Colonic mucosa (tissue), 4 donors: ENCODE results near the gene CABP7. TPM values are rescaled to one million over a fixed set of nuclear protein-coding genes. Genes with fewer than 3 reads are reported as not detected.

ENCODE experiments used
- DNase-seq: peaks from one replicate; pipeline ENCODE4 v3.0.0-alpha.2; 2020
- H3K27ac ChIP-seq: fragments of 200-600 bp; one replicate; pipeline ENCODE4 v1.8.0; 2021
- H3K27me3 ChIP-seq: fragments of 200-600 bp; one replicate; pipeline ENCODE4 v1.8.0; 2021
- H3K36me3 ChIP-seq: fragments of 200-600 bp; one replicate; pipeline ENCODE4 v1.8.0; 2021
- H3K4me1 ChIP-seq: fragments of 200-600 bp; one replicate; pipeline ENCODE4 v1.8.0; 2021; ENCODE audit warnings: mild to moderate bottlenecking
- H3K4me3 ChIP-seq: fragments of 200-600 bp; one replicate; pipeline ENCODE4 v1.8.0; 2021
- H3K9ac ChIP-seq, 2 donors: one replicate each; pipeline ENCODE4 v1.7.0; 2013; ENCODE audit warnings: control low read depth in 2 of 2, low read depth in 2 of 2, low read length in 2 of 2
- H3K9me3 ChIP-seq: fragments of 200-600 bp; one replicate; pipeline ENCODE4 v1.8.0; 2021
- intact Hi-C: fragments of 100-400 bp; cut with DNase I; formaldehyde crosslinking; loops from one replicate; pipeline ENCODE4 v1.14.1; 2022
- total RNA-seq, 2 donors: library from RNA; stranded (reverse); fragmentation: NEBNext Ultra II Directional in 1 of 2; extraction: Animal tissue kit (Norgen Biotek cat#: 25700) in 1 of 2; gene quantifications; one replicate each; pipeline ENCODE4 v1.2.1, GENCODE V29; 2021
- TF ChIP-seq, protein P1 (sequence below): fragments of 200-600 bp; IDR thresholded peaks from one replicate; pipeline ENCODE4 v1.8.0; 2022; ENCODE audit warnings: antibody characterized with exemption, mild to moderate bottlenecking
- donor health status: healthy.
- donor health status: DM: no; HTN: no; CAD: no.
- donor health status: DM: no; HTN: no; CAD: no.

The CABP7 gene
- total RNA-seq, 2 donors from 2014 or later = 0.50 TPM; not detected in 1

- H3K4me3 ChIP-seq = no peak overlapping the region
- no peaks in the 10 kb centered on the region for H3K9me3 ChIP-seq
- H3K27me3 ChIP-seq = no peaks in the 10 kb centered on the region
- no peaks in the 10 kb centered on the region for H3K4me1 ChIP-seq
- no peak for DNase-seq
- H3K36me3 ChIP-seq = no peaks in the 10 kb centered on the region
- H3K27ac ChIP-seq = no peak overlapping the region
- H3K9ac ChIP-seq = no peak overlapping the region
- intact Hi-C loops = loop anchor here (10.0 kb wide), 2 partner anchors 313 to 393 kb away; partner anchors contain the start of gene HORMAD2
- TF ChIP-seq, protein P1, sequence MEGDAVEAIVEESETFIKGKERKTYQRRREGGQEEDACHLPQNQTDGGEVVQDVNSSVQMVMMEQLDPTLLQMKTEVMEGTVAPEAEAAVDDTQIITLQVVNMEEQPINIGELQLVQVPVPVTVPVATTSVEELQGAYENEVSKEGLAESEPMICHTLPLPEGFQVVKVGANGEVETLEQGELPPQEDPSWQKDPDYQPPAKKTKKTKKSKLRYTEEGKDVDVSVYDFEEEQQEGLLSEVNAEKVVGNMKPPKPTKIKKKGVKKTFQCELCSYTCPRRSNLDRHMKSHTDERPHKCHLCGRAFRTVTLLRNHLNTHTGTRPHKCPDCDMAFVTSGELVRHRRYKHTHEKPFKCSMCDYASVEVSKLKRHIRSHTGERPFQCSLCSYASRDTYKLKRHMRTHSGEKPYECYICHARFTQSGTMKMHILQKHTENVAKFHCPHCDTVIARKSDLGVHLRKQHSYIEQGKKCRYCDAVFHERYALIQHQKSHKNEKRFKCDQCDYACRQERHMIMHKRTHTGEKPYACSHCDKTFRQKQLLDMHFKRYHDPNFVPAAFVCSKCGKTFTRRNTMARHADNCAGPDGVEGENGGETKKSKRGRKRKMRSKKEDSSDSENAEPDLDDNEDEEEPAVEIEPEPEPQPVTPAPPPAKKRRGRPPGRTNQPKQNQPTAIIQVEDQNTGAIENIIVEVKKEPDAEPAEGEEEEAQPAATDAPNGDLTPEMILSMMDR = no peak
Observed at GRCh38 chr22:29691636-29692326, 28.0 kb upstream of the CABP7 start.

DNA sequence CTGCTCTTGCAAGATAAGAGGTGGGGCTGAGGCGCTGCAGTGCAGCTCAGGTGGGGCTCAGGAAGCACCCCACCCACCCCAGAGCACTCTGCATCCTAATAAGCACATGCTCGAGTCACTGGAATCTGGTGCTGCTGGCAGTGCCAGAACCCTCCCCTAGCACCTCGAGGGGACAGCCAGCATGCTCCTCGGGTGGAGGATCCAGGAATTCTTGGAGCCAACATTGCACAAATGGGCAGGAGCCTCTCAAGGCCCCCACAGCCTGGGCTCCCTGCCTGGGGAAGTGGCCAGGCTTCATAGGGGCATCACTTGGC lies 27.5 kb upstream of the CABP7 start:
- no peaks in the 10 kb centered on the region for H3K36me3 ChIP-seq
- DNase-seq = no peak
- no peak overlapping the region for H3K27ac ChIP-seq
- H3K9me3 ChIP-seq = no peaks in the 10 kb centered on the region
- intact Hi-C loops = loop anchor here (10.0 kb wide), 2 partner anchors 313 to 393 kb away; partner anchors contain the start of gene HORMAD2
- H3K4me1 ChIP-seq = no peaks in the 10 kb centered on the region
- no peak overlapping the region for H3K9ac ChIP-seq
- H3K4me3 ChIP-seq = no peak overlapping the region
- TF ChIP-seq, protein P1 = no peak
- H3K27me3 ChIP-seq = no peaks in the 10 kb centered on the region

GRCh38 chr22:29693161-29693560 lies 26.6 kb upstream of the CABP7 start:
- no peaks in the 10 kb centered on the region for H3K4me1 ChIP-seq
- TF ChIP-seq, protein P1 = no peak
- intact Hi-C loops = loop anchor here (10.0 kb wide), 2 partner anchors 312 to 392 kb away; partner anchors contain the start of gene HORMAD2
- H3K36me3 ChIP-seq = no peaks in the 10 kb centered on the region
- no peak overlapping the region for H3K9ac ChIP-seq
- no peaks in the 10 kb centered on the region for H3K27me3 ChIP-seq
- H3K9me3 ChIP-seq = no peaks in the 10 kb centered on the region
- no peak for DNase-seq
- H3K27ac ChIP-seq = no peak overlapping the region
- no peak overlapping the region for H3K4me3 ChIP-seq

- H3K4me3 ChIP-seq = no peak overlapping the region
- no peaks in the 10 kb centered on the region for H3K9me3 ChIP-seq
- no peaks in the 10 kb centered on the region for H3K36me3 ChIP-seq
- no peaks in the 10 kb centered on the region for H3K4me1 ChIP-seq
- TF ChIP-seq, protein P1 = no peak
- H3K27me3 ChIP-seq = no peaks in the 10 kb centered on the region
- DNase-seq = no peak
- H3K9ac ChIP-seq = no peak overlapping the region
- intact Hi-C loops = loop anchor here (10.0 kb wide), 2 partner anchors 311 to 391 kb away; partner anchors contain the start of gene HORMAD2
- H3K27ac ChIP-seq = no peak overlapping the region
Observed at GRCh38 chr22:29693671-29694070, 26.1 kb upstream of the CABP7 start.

DNA sequence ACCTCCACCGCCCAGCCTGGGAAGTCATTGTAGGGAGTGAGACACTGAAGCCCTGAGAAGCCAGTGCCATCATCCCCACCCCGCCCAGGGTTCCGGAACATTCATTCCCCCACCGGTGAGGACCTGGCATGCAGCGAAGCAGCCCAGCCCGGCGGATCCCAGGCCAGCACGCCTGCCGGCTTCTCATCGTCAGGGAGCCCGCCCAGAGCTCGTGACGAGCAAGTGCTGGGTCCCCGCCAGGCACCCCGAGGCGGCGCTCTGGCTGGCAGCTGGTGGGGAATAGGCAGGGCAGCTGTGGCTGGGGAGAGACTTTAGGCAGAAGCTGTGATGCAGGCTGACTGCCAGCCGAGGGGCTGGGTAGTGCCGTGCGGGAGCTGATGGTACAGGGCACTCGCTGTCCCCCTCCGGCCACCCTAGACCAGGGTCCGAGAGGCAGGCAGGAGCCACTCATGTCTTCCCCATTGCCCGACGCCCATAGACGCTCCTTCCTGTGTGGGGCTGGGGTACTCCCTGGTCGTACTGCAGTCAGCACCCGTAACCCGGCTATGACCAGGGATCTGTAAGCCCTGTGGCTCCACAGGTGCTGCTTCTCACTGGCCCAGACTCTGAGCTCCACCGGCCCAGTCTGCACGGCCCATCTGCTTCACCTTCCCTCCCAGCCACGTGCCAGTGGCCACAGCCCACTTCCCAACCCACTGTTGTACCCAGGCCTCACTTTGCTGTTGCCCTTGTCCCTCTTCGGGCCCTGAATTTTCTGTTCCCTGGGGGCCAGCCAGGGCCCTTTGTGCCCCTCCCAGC lies 24.5 kb upstream of the CABP7 start:
- H3K4me3 ChIP-seq = no peak overlapping the region
- no peaks in the 10 kb centered on the region for H3K9me3 ChIP-seq
- H3K9ac ChIP-seq = no peak overlapping the region
- TF ChIP-seq, protein P1 = no peak
- DNase-seq = no peak
- H3K36me3 ChIP-seq = no peaks in the 10 kb centered on the region
- intact Hi-C loops = loop anchor here (10.0 kb wide), 2 partner anchors 309 to 389 kb away; partner anchors contain the start of gene HORMAD2
- no peaks in the 10 kb centered on the region for H3K4me1 ChIP-seq
- H3K27me3 ChIP-seq = no peaks in the 10 kb centered on the region
- no peak overlapping the region for H3K27ac ChIP-seq
